NB4 (cell line): ENCODE measurements around the gene CDH26.

ENCODE experiments used
- POLR2A ChIP-seq: IDR thresholded peaks from 2 replicates; pipeline ENCODE4 v1.6.1; 2011; ENCODE audit warnings: mild to moderate bottlenecking; ENCODE audit not compliant: insufficient read length; ENCODE audit errors: extremely low read depth
- TF ChIP-seq, protein P1 (sequence below): IDR thresholded peaks from one replicate; pipeline ENCODE4 v1.5.1; 2012; ENCODE audit warnings: low read depth, low read length
- TF ChIP-seq, protein P2 (sequence below): IDR thresholded peaks from 2 replicates; pipeline ENCODE4 v1.6.1; 2011; ENCODE audit warnings: low read depth, low read length

DNA sequence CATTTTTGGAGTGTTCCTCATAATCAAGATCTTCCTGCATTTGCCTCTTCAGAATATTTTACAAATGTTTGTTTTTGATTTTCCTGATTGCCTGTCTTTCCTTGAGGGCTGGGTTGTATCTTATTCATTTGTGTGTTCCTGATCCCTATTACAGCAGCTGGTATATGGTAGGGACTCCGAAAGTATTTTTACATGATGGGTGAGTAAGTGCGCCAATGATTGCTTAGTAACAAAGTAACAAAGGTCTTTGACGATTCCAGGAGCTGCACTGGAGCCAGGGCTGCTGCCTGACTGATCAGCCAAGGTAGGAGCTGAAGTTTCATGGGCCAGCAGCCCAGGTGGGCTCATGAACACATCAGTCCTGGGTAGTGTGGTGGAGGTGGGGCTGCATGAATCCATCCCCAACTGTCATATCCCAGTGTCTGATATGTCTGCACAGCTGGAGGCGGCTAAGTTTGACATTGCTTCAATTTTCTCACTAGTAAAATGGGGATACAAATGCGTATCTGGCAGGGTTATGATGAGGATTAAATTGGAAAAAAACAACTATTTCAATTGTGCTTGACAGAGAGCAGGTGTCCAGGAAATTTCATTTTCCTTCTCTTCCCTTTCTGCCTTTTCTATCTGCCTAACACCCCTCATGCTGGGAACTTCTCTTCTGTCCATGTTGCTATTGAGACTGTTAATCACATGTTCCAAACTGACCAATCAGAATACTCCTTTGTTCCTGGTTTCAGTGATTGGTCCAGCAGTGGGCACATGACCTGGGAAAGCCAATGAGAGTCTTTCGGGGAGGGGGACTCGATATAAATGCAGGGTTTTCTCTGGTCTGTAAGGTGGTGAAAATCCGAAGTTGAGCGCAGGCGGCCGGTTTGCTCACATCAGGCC lies 90.7 kb downstream of the CDH26 start:
- no peak for TF ChIP-seq POLR2A
- TF ChIP-seq, protein P1, sequence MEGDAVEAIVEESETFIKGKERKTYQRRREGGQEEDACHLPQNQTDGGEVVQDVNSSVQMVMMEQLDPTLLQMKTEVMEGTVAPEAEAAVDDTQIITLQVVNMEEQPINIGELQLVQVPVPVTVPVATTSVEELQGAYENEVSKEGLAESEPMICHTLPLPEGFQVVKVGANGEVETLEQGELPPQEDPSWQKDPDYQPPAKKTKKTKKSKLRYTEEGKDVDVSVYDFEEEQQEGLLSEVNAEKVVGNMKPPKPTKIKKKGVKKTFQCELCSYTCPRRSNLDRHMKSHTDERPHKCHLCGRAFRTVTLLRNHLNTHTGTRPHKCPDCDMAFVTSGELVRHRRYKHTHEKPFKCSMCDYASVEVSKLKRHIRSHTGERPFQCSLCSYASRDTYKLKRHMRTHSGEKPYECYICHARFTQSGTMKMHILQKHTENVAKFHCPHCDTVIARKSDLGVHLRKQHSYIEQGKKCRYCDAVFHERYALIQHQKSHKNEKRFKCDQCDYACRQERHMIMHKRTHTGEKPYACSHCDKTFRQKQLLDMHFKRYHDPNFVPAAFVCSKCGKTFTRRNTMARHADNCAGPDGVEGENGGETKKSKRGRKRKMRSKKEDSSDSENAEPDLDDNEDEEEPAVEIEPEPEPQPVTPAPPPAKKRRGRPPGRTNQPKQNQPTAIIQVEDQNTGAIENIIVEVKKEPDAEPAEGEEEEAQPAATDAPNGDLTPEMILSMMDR = no peak
- TF ChIP-seq, protein P2, sequence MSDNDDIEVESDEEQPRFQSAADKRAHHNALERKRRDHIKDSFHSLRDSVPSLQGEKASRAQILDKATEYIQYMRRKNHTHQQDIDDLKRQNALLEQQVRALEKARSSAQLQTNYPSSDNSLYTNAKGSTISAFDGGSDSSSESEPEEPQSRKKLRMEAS = peak; percentile 78
